IPS-NIHi7 (cell line): ENCODE data around the gene SPAG8.

Experiments used
- DNase-seq: peaks from one replicate; pipeline ENCODE4 v3.0.0; 2012; ENCODE audit warnings: mixed read lengths; ENCODE audit errors: extremely low spot score

SPAG8 gene

DNA sequence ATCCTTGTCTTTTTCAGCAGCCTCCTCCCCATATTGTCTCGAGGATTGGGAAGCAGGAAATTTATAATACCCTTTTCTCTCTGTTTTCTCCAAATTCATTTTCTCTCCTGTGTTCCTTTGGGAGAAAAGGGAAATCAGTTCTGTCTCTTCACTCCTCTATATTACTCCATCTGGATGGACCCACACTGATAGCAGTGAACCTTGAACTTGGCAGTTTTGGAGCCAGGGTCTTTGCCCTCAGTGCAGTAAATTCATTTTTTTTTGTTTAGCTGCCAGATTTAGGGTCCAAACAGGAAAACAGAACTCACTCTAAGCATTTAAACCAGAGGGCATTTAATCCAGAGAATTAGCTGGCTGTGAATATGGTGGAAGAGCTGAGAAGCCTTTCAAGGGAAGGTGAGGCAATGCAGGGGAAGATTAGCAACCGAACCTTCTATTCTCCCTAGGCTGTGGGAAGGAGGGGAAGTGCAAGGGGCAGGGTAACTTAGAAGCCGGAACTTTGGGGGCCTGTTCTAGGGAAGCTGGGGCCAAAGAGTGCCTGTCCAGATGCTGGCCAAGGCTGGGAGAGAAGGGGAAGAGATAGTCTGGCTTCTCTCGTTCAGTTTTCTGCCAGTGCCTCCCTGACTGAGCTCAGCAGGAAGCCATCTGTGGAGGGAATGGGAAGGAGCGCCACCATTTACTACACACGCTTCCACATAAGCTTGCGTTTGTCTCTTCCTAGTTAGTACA lies 37.0 kb downstream of the SPAG8 start:
- DNase-seq, result peak; percentile 20

DNA sequence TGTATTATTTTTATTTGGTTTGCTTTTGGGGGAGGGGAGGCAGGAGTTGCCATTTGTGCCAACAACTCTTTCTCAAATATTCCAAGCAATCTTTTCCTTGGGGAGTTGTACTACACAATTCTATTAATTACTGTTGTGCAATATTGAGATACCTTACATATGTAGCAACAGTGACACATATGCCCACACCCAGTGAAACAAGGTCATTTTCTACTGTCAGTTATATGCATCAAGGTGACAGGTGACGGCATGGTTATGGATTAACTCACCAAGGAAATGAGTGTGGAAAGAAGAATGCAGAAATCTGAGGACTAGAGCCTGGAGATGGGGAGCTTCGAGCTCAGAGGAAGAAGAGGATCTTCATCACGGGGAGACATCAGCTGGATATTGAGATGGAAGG lies 40.1 kb downstream of the SPAG8 start:
- DNase-seq, result no peak

DNA sequence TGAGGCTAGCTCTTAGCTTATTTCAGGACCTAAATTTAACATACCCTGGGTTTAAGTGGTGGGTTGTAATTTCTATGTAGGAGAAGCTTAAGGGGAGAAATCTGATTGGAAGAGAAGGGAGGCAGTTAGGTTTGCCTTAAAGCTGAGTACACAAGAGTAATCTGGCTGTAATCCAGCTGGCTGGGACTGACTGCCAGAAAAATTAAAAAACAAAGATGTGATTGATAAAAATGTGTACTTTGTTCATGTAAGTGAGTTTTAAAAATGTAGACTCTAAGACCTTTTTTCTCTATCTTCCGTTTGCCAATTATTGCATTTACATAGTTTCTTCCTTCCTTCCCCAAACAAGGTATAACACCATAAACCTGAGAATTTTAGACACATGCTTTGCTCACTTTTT lies 40.5 kb downstream of the SPAG8 start:
- DNase-seq, result no peak

DNA sequence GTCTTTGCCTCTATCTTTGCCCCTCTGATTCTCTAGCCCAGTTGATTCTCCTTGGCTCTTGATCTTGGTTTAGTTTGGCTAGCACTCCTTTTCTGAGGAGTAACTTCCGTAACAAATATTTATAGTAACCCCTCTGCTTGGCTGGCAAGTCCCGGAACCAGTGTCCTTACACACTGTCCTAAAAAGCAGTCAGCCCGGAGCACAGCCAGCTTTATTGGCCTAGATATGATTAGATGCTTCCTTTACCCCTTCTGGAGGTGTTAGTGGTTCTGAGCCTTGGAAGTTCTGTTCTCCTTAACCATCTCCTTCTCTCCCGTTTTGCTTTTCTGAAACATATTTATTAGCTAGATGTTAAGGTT lies 41.0 kb downstream of the SPAG8 start:
- no peak for DNase-seq

DNA sequence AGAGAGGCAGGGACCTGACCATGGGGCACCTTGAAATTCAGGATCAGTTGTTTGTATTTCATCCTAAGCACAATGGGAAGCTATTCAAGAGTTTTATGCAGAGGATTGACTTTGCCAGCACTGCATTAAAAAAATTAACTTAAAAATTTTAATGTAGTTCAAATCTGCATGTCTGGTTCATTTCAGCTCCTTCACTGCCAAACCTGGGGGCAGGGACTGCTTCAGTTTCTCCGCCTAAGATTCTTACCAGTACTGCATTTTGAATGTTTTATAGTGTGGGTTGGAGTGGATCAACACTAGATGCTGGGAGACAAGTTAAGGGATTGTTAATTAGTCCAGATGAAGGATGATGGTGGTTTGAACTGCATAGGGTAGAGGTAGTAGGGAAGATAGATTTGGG lies 42.3 kb downstream of the SPAG8 start:
- no peak for DNase-seq

DNA sequence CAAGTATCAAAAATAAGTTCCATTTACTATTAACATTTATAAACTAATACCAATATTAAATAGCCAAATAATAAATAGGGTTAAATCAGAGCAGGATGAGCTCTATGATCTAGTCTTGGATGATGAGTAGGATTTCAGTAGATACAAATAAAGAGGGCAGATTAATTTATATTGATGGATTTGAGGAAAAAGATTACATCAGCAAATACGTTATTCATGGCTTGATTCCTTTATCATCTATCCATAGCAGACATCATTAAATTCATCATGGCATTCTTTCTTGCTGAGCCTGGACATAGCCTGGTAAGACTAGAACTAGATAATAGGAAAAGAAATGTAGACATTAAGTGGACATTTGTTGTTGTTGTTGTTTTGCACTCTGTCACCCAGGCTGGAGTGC lies 44.6 kb downstream of the SPAG8 start:
- DNase-seq, result no peak

DNA sequence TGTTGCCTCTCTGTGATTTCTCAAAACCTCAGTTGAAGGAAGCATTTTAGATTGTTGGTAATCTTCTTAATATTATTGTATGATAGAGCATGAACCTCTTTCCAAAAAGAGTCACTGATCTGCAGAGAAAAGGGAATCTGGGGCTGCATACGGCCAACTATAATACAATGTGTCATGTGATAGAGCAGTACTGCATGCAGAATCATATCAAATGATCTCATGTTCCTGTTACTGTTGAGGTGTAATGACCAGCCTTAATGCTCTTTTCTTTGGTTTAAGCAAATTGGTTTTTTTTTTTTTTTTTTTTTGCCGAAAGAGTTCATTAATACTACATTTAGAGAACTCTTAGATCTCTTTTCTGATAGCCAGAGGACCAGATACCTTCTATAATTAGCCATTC lies 45.1 kb downstream of the SPAG8 start:
- DNase-seq, result no peak

DNA sequence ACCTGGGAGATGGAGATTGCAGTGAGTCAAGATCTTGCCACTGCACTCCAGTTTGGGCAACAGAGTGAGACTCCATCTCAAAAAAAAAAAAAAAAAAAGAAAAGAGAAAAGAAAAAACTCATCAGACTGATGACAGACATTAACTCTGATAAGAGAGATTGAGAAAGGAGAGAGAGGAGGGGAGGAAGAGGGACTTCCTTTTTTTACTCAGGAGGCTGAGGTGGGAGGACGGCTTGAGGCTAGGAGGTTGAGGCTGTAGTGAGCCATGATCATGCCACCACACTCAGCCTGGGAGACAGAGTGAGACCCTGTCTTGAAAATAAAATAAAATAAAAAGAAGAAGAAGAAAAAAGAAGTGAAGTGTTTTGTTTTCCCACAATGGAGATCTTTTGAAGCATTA lies 48.3 kb downstream of the SPAG8 start:
- DNase-seq, result no peak

DNA sequence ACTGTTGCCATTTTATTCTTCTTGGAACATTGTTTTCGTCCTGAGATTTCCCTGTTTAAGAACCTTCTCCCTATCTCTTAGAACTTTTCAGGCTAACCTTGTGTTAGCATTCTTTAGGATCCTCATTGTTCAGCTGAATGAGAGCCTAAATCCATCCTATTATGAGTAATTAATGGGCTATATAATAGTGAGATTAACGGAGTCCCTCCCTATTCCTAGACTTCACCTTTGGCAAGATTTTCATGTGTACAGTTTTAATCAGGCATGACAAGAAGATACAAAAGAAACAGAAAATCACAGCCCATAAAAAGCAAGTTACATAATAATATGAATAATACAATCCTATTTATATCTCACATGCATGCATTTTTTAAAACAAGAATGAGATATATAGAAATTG lies 48.9 kb downstream of the SPAG8 start:
- DNase-seq, result no peak

DNA sequence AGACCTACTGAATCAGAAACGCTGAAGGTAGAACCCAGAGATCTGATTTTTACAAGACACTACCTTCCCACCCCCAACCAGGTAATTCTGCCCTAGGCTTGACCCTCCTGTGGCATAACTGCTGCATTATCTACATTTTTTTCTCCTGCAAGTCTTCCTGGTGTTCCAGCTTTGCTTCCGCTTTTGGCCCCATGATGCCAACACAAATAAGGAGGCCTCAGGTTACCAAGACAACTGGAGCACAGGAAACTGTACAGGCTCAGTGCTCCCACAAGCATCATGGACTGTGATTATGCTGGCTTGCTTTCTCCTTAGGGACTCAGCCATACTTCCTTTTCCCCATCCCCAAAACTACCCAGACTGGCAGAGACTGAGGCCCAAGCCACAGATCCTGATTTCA lies 51.4 kb downstream of the SPAG8 start:
- DNase-seq, result no peak

DNA sequence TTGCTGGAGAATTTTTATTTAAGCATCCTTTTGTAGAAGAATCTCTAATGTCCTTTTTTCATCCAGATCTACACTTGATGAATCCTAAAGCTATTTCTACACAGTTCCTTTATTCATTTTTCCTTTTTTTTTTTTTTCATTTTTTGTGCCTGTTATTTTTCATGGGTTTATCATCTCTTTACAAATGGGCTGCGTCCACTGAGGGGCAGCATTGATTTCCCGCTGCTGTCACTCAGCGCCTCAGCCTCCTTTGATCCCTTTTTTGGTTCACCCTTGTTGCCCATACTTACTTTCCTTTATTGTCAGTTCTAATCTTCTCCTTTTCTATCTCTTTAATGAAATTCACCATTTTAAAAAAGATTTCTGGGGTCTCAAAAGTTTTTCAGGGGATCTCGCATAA lies 52.3 kb downstream of the SPAG8 start:
- no peak for DNase-seq
